H9 (cell line): ENCODE data around the gene BCL2L2. TPM values are rescaled to one million over a fixed set of nuclear protein-coding genes. Genes with fewer than 3 reads are reported as not detected.

Experiments
- DNase-seq: peaks from one replicate; pipeline ENCODE4 v3.0.0-alpha.2; 2017
- H2AFZ ChIP-seq: one replicate; pipeline ENCODE4 v1.6.1; 2013; ENCODE audit warnings: mild to moderate bottlenecking, low read length, control low read depth, moderate library complexity
- H2AK5ac ChIP-seq: 2 replicates; pipeline ENCODE4 v1.6.1; 2013; ENCODE audit warnings: low read length, control low read depth, mixed read lengths; ENCODE audit not compliant: insufficient read length
- H2BK120ac ChIP-seq: one replicate; pipeline ENCODE4 v1.6.1; 2013; ENCODE audit warnings: low read depth, mild to moderate bottlenecking, low read length, control low read depth, inconsistent platforms; ENCODE audit not compliant: poor library complexity, severe bottlenecking
- H2BK12ac ChIP-seq: 2 replicates; pipeline ENCODE4 v1.6.1; 2013; ENCODE audit warnings: low read length, control low read depth, mixed read lengths, low read depth; ENCODE audit not compliant: insufficient read length
- H2BK15ac ChIP-seq: 2 replicates; pipeline ENCODE4 v1.6.1; 2013; ENCODE audit warnings: low read depth, low read length, control low read depth
- H2BK20ac ChIP-seq: one replicate; pipeline ENCODE4 v1.6.1; 2013; ENCODE audit warnings: low read depth, mild to moderate bottlenecking, low read length, control low read depth, inconsistent platforms; ENCODE audit not compliant: poor library complexity, severe bottlenecking
- H2BK5ac ChIP-seq: 2 replicates; pipeline ENCODE4 v1.6.1; 2013; ENCODE audit warnings: low read length, control low read depth, mixed read lengths; ENCODE audit not compliant: insufficient read length
- H3K14ac ChIP-seq: 2 replicates; pipeline ENCODE4 v1.6.1; 2013; ENCODE audit warnings: low read length, control low read depth; ENCODE audit not compliant: insufficient read depth
- H3K18ac ChIP-seq: 2 replicates; pipeline ENCODE4 v1.6.1; 2013; ENCODE audit warnings: low read depth, mild to moderate bottlenecking, mixed read lengths, low read length, control low read depth; ENCODE audit not compliant: insufficient read length
- H3K23ac ChIP-seq: 2 replicates; pipeline ENCODE4 v1.6.1; 2013; ENCODE audit warnings: low read length, control low read depth, mixed read lengths, low read depth; ENCODE audit not compliant: insufficient read length
- H3K23me2 ChIP-seq: 2 replicates; pipeline ENCODE4 v1.6.1; 2013; ENCODE audit warnings: low read depth, mild to moderate bottlenecking, mixed read lengths, low read length, control low read depth; ENCODE audit not compliant: insufficient read length, poor library complexity, severe bottlenecking
- H3K27ac ChIP-seq: 2 replicates; pipeline ENCODE4 v1.5.1; 2013; ENCODE audit warnings: low read length, control low read depth, mixed read lengths, low read depth; ENCODE audit not compliant: insufficient read length
- H3K27me3 ChIP-seq: 2 replicates; pipeline ENCODE4 v1.6.1; 2013; ENCODE audit warnings: low read length, control low read depth, inconsistent platforms; ENCODE audit not compliant: insufficient read depth
- H3K4ac ChIP-seq: 2 replicates; pipeline ENCODE4 v1.6.1; 2013; ENCODE audit warnings: low read depth, mild to moderate bottlenecking, control low read depth, inconsistent platforms, low read length, moderate library complexity
- H3K4me1 ChIP-seq: 2 replicates; pipeline ENCODE4 v1.6.1; 2013; ENCODE audit warnings: low read length, control low read depth, inconsistent platforms; ENCODE audit not compliant: insufficient read depth
- H3K4me2 ChIP-seq: 2 replicates; pipeline ENCODE4 v1.6.1; 2013; ENCODE audit warnings: low read length, control low read depth, mixed read lengths; ENCODE audit not compliant: insufficient read length, insufficient read depth
- H3K56ac ChIP-seq: 2 replicates; pipeline ENCODE4 v1.6.1; 2013; ENCODE audit warnings: low read depth, mild to moderate bottlenecking, mixed read lengths, low read length, control low read depth; ENCODE audit not compliant: insufficient read length
- H3K79me1 ChIP-seq: 2 replicates; pipeline ENCODE4 v1.6.1; 2013; ENCODE audit warnings: low read depth, mild to moderate bottlenecking, moderate library complexity, low read length, control low read depth, inconsistent platforms; ENCODE audit not compliant: insufficient read depth, poor library complexity, severe bottlenecking
- H3K79me2 ChIP-seq: 2 replicates; pipeline ENCODE4 v1.6.1; 2013; ENCODE audit warnings: low read length, control low read depth, inconsistent platforms; ENCODE audit not compliant: insufficient read depth
- H3K9ac ChIP-seq: 2 replicates; pipeline ENCODE4 v1.6.1; 2013; ENCODE audit warnings: low read length, control low read depth, mixed read lengths; ENCODE audit not compliant: insufficient read length; ENCODE audit errors: extremely low read depth
- H3K9me3 ChIP-seq: one replicate; pipeline ENCODE4 v1.6.1; 2013; ENCODE audit warnings: low read depth, low read length, inconsistent platforms; ENCODE audit not compliant: control insufficient read depth
- H3T11ph ChIP-seq: one replicate; pipeline ENCODE4 v1.6.1; 2013; ENCODE audit warnings: mild to moderate bottlenecking, low read length, control low read depth, inconsistent platforms
- H4K20me1 ChIP-seq: one replicate; pipeline ENCODE4 v1.6.1; 2013; ENCODE audit not compliant: control insufficient read depth, insufficient read length, insufficient read depth
- H4K5ac ChIP-seq: 2 replicates; pipeline ENCODE4 v1.6.1; 2013; ENCODE audit warnings: low read depth, mild to moderate bottlenecking, mixed read lengths, low read length, control low read depth; ENCODE audit not compliant: insufficient read length
- H4K8ac ChIP-seq: replicated peaks from 2 replicates; pipeline ENCODE4 v1.6.1; 2013; ENCODE audit warnings: low read length, control low read depth, mixed read lengths, low read depth; ENCODE audit not compliant: insufficient read length
- H4K91ac ChIP-seq: 2 replicates; pipeline ENCODE4 v1.6.1; 2013; ENCODE audit warnings: low read depth, mild to moderate bottlenecking, moderate library complexity, mixed read lengths, low read length, control low read depth; ENCODE audit not compliant: insufficient read length
- H3K27ac Mint-ChIP-seq, 3 experiments: 2 replicates in 2 of 3; 3 replicates in 1 of 3; pipeline ENCODE4 v1.8.0; 2020 to 2021; ENCODE audit warnings: mixed read lengths in 3 of 3, mild to moderate bottlenecking in 1 of 3, moderate library complexity in 1 of 3
- H3K27me3 Mint-ChIP-seq: 2 replicates; pipeline ENCODE4 v1.8.0; 2021; ENCODE audit warnings: low read depth, mild to moderate bottlenecking, moderate library complexity, mixed read lengths
- H3K36me3 Mint-ChIP-seq, 3 experiments: 2 replicates in 2 of 3; 3 replicates in 1 of 3; pipeline ENCODE4 v1.8.0; 2020 to 2021; ENCODE audit warnings: low read depth in 3 of 3, mixed read lengths in 3 of 3; ENCODE audit not compliant: insufficient read depth in 1 of 3
- H3K4me1 Mint-ChIP-seq, 2 experiments: 2 replicates each; pipeline ENCODE4 v1.8.0; 2020; ENCODE audit warnings: mixed read lengths in 2 of 2
- H3K4me3 Mint-ChIP-seq, 2 experiments: 2 replicates in 1 of 2; 3 replicates in 1 of 2; pipeline ENCODE4 v1.8.0; 2020 to 2021; ENCODE audit warnings: mild to moderate bottlenecking in 2 of 2, mixed read lengths in 2 of 2, moderate library complexity in 1 of 2
- H3K9me3 Mint-ChIP-seq, 2 experiments: 2 replicates in 1 of 2; 3 replicates in 1 of 2; pipeline ENCODE4 v1.8.0; 2020; ENCODE audit warnings: mild to moderate bottlenecking in 2 of 2, mixed read lengths in 2 of 2, moderate library complexity in 1 of 2
- WGBS: extraction: QIAGEN DNeasy Blood & Tissue Kit; methylation state at CpG from one replicate; pipeline ENCODE4 v1.1.7; 2013; ENCODE audit warnings: missing lambda C conversion rate, low lambda C conversion rate, mixed read lengths; ENCODE audit not compliant: insufficient read length; ENCODE audit errors: extremely low coverage; 5-methylcytosine and 5-hydroxymethylcytosine counted together
- total RNA-seq: library from RNA; stranded (reverse); gene quantifications from 2 replicates; pipeline ENCODE4 v1.2.1, GENCODE V29; 2021
- TF ChIP-seq, protein P1 (sequence below): fragments of 200-600 bp; sonication (generic); conservative IDR thresholded peaks from 3 replicates; pipeline ENCODE4 v1.8.0; 2021; ENCODE audit warnings: antibody characterized with exemption, mild to moderate bottlenecking

The BCL2L2 gene
- total RNA-seq, 1 experiment from 2014 or later = 8.4 TPM

DNA sequence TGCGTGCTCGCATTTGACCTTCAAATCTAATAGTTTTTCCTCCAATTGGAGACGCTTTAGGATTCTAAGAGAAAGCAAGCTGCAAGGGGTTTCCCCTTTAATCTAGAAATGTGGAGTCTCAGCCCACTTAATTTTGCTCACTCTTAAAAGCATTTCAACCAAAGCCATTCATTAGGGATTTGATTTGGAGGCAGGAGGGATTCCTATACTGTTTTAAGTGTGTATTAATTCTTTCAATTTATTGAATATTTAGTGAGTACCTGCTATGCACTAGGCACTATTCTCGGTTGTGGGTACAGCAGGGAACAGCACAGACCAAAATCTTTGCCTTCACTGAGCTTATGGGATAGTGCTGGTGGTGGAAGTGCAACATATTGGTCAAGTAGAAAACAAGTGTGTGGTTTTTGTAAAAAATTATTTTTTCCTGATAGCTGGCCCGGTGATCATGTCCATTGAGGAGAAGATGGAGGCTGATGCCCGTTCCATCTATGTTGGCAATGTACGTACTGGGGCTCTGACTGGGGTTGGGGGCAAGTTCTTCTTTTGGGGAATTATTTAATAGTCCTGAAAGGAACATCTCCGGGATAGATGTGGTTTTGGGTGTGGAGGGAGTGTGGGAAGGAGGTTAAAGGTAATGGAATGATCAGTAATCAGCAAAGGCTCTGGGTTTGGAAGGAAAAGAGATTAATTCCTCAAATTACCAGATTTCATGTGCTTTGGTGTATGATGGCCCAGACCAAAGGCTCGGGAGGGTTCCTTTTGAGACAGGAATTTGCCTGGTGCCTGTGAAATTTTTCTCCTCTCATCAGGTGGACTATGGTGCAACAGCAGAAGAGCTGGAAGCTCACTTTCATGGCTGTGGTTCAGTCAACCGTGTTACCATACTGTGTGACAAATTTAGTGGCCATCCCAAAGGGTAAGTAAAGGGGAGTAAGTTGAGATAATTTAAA lies 16.2 kb downstream of the BCL2L2 start:
- Histone ChIP-seq H3K23me2 (peaks cover 13% of the 10 kb centered on the region), H3T11ph (no peak overlapping the region), H2AFZ (no peak overlapping the region), H3K4ac (no peak overlapping the region), H2BK120ac (no peak overlapping the region), H3K56ac (no peak overlapping the region), H4K5ac (no peak overlapping the region), H2BK20ac (no peak overlapping the region), H4K91ac (no peak overlapping the region), H2BK5ac (no peak overlapping the region), H3K23ac (no peak overlapping the region), H3K79me2 (peaks cover 10% of the 10 kb centered on the region; the same call in 1 of the 2 replicates), H3K9ac (peak overlapping the region; percentile 97), H2AK5ac (no peak overlapping the region), H3K27me3 (no peaks in the 10 kb centered on the region), H2BK15ac (no peak overlapping the region), H2BK12ac (no peak overlapping the region), H3K9me3 (no peaks in the 10 kb centered on the region), H4K8ac (no peak overlapping the region), H3K18ac (no peak overlapping the region), H3K27ac (no peak overlapping the region), H3K14ac (no peak overlapping the region), H4K20me1 (no peaks in the 10 kb centered on the region), H3K4me2 (peak overlapping the region; percentile 94), H3K79me1 (peaks cover 4% of the 10 kb centered on the region), H3K4me1 (peaks cover 3% of the 10 kb centered on the region; the same call in 1 of the 2 replicates)
- Mint-ChIP-seq H3K4me1 (peaks cover 22 to 28% of the 10 kb centered on the region in 2 experiments), H3K36me3 (peaks cover 34 to 51% (median 48%) of the 10 kb centered on the region in 3 experiments), H3K9me3 (no peaks in the 10 kb centered on the region; a peak in 1 of 5 replicates), H3K27ac (peak overlapping the region; percentile 89 to 99 (median 97); a peak in 6 of 7 replicates), H3K4me3 (peak overlapping the region; percentile 95 to 97), H3K27me3 (no peaks in the 10 kb centered on the region)
- TF ChIP-seq, protein P1, sequence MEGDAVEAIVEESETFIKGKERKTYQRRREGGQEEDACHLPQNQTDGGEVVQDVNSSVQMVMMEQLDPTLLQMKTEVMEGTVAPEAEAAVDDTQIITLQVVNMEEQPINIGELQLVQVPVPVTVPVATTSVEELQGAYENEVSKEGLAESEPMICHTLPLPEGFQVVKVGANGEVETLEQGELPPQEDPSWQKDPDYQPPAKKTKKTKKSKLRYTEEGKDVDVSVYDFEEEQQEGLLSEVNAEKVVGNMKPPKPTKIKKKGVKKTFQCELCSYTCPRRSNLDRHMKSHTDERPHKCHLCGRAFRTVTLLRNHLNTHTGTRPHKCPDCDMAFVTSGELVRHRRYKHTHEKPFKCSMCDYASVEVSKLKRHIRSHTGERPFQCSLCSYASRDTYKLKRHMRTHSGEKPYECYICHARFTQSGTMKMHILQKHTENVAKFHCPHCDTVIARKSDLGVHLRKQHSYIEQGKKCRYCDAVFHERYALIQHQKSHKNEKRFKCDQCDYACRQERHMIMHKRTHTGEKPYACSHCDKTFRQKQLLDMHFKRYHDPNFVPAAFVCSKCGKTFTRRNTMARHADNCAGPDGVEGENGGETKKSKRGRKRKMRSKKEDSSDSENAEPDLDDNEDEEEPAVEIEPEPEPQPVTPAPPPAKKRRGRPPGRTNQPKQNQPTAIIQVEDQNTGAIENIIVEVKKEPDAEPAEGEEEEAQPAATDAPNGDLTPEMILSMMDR = no peak
- DNase-seq = no peak
- WGBS = no CpG with 5 or more reads among the region's 10 CpGs
